Stomach (tissue), 9 donors: ENCODE data around the gene IL4I1. TPM values are rescaled to one million over a fixed set of nuclear protein-coding genes. Genes with fewer than 3 reads are reported as not detected.

ENCODE experiments used
- DNase-seq, 2 donors: peaks; one replicate each; pipeline versions ENCODE4 v3.0.0 to v3.0.0-alpha.2; 2013 to 2019
- H3K27ac ChIP-seq, 5 donors: fragments of 200-600 bp in 4 of 5; sonication (generic) in 4 of 5; one replicate each; pipeline ENCODE4 v1.5.1; 2013 to 2019; ENCODE audit warnings: mild to moderate bottlenecking in 1 of 5, moderate library complexity in 1 of 5
- H3K27me3 ChIP-seq, 3 donors: fragments of 200-600 bp; sonication (generic); one replicate each; pipeline ENCODE4 v1.5.1; 2017 to 2019; ENCODE audit warnings: mixed run types in 1 of 3
- H3K36me3 ChIP-seq, 4 donors: fragments of 200-600 bp; sonication (generic); 1 replicate in 3 of 4; 2 replicates in 1 of 4; pipeline ENCODE4 v1.5.1; 2016 to 2019
- H3K4me1 ChIP-seq, 4 donors: fragments of 200-600 bp; sonication (generic); one replicate each; pipeline ENCODE4 v1.5.1; 2016 to 2019
- H3K4me3 ChIP-seq, 4 donors: fragments of 200-600 bp; sonication (generic) in 3 of 4; one replicate each; pipeline ENCODE4 v1.5.1; 2016 to 2019; ENCODE audit warnings: mild to moderate bottlenecking in 1 of 4
- H3K9me3 ChIP-seq, 4 donors: fragments of 200-600 bp; sonication (generic); one replicate each; pipeline ENCODE4 v1.5.1; 2016 to 2019
- CTCF ChIP-seq, 7 experiments: fragments of 450-650 bp in 4 of 7; fragments of 200-600 bp in 3 of 7; sonication (generic) in 3 of 7; IDR thresholded peaks; one replicate each; pipeline ENCODE4 v1.5.1; 2016 to 2019; ENCODE audit warnings: antibody characterized with exemption in 7 of 7, control low read depth in 2 of 7, mild to moderate bottlenecking in 1 of 7
- EP300 ChIP-seq: sonication (generic); formaldehyde crosslinking; IDR thresholded peaks from one replicate; pipeline ENCODE4 v1.6.1; 2017; ENCODE audit warnings: antibody characterized with exemption
- POLR2A ChIP-seq, 4 donors: fragments of 450-650 bp; IDR thresholded peaks; one replicate each; pipeline ENCODE4 v1.6.1; 2016; ENCODE audit warnings: antibody characterized with exemption in 4 of 4, control low read depth in 2 of 4, mild to moderate bottlenecking in 1 of 4, moderate library complexity in 1 of 4
- POLR2AphosphoS5 ChIP-seq, 3 donors: sonication (generic); formaldehyde crosslinking; IDR thresholded peaks; one replicate each; pipeline ENCODE4 v1.6.1; 2016; ENCODE audit warnings: antibody characterized with exemption in 3 of 3
- WGBS, 5 donors: extraction: QIAGEN DNeasy Blood & Tissue Kit in 3 of 5; methylation state at CpG; one replicate each; pipeline versions ENCODE4 v1.1.5 to v1.1.7; 2013 to 2018; 5-methylcytosine and 5-hydroxymethylcytosine counted together
- intact Hi-C: fragments of 100-400 bp; cut with DNase I; formaldehyde crosslinking; loops from one replicate; pipeline ENCODE4 v1.15.1; 2023; ENCODE audit warnings: low total_unique reads
- polyA plus RNA-seq, 3 donors: library from polyadenylated mRNA; stranded (reverse); fragments of 200-250 nt; gene quantifications; one replicate each; pipeline ENCODE4 v1.2.3, GENCODE V29; 2013
- small RNA-seq, 4 donors: library from RNA; depleted of rRNA; stranded (forward); fragments of <200 nt; gene quantifications; one replicate each; pipeline ENCODE3, GENCODE V24; 2016
- total RNA-seq, 5 donors: library from RNA; depleted of rRNA; stranded (reverse); fragments of >200 nt; gene quantifications; one replicate each; pipeline versions ENCODE4 v1.1.0 to v1.2.3, GENCODE V29; 2014 to 2016
- donor health status: healthy with polysubstance abuse.
- donor health status: Bipolar disorder and iron deficiency.
- donor health status: healthy.

The IL4I1 gene
- total and polyA plus RNA-seq, 8 donors, result 0.45 to 1.1 (median 0.66) TPM; not detected in 2

- intact Hi-C loops, result no loop called here
- Histone ChIP-seq H3K9me3 (no peaks in the 10 kb centered on the region), H3K36me3 (peaks cover 6 to 29% (median 25%) of the 10 kb centered on the region in 4 donors), H3K4me1 (peaks cover 0 to 7% (median 0%) of the 10 kb centered on the region in 4 donors), H3K27ac (no peak overlapping the region), H3K27me3 (no peaks in the 10 kb centered on the region), H3K4me3 (no peak overlapping the region)
- no peak for DNase-seq
- TF ChIP-seq POLR2AphosphoS5 (IDR thresholded peaks at IDR 0.05) (no peak), EP300 (no peak), CTCF (IDR thresholded peaks at IDR 0.05) (no peak), POLR2A (IDR thresholded peaks at IDR 0.05) (no peak)
- 77 to 88% (median 85%) methylated on average over 3 of the region's 3 CpGs for WGBS, 5 donors
Measured at GRCh38 chr19:49843265-49843664, 53.4 kb downstream of the IL4I1 start.

- TF ChIP-seq POLR2AphosphoS5 (IDR thresholded peaks at IDR 0.05), result no peak
- no peak for TF ChIP-seq CTCF (IDR thresholded peaks at IDR 0.05)
- no peak for TF ChIP-seq POLR2A (IDR thresholded peaks at IDR 0.05)
- TF ChIP-seq EP300, result no peak
- peaks cover 30 to 54% (median 49%) of the 10 kb centered on the region in 4 donors for H3K36me3 ChIP-seq
Measured at GRCh38 chr19:49840736-49841249, 55.9 kb downstream of the IL4I1 start.

GRCh38 chr19:49840321-49840720 lies 56.4 kb downstream of the IL4I1 start:
- no peak for DNase-seq
- 89 to 94% (median 90%) methylated on average over 11 of the region's 11 CpGs for WGBS, 5 donors
- TF ChIP-seq CTCF (IDR thresholded peaks at IDR 0.05) (no peak), POLR2A (IDR thresholded peaks at IDR 0.05) (no peak), POLR2AphosphoS5 (IDR thresholded peaks at IDR 0.05) (no peak), EP300 (no peak)
- intact Hi-C loops, result no loop called here
- no peaks in the 10 kb centered on the region for H3K9me3 ChIP-seq
- no peak overlapping the region for H3K4me3 ChIP-seq
- H3K36me3 ChIP-seq, result peaks cover 34 to 59% (median 54%) of the 10 kb centered on the region in 4 donors
- no peak overlapping the region for H3K27ac ChIP-seq
- no peaks in the 10 kb centered on the region for H3K27me3 ChIP-seq
- H3K4me1 ChIP-seq, result peaks cover 0 to 3% (median 0%) of the 10 kb centered on the region in 4 donors

More at GRCh38 chr19:49840736-49841249, 55.9 kb downstream of the IL4I1 start:
- WGBS, 5 donors, result 85 to 92% (median 90%) methylated on average over 17 of the region's 17 CpGs
- Histone ChIP-seq H3K4me3 (no peak overlapping the region), H3K9me3 (no peaks in the 10 kb centered on the region), H3K27ac (no peak overlapping the region), H3K27me3 (no peaks in the 10 kb centered on the region), H3K4me1 (peaks cover 0 to 3% (median 0%) of the 10 kb centered on the region in 4 donors)
- intact Hi-C loops, result no loop called here
- DNase-seq, result no peak

- no peak for TF ChIP-seq POLR2A (IDR thresholded peaks at IDR 0.05)
- no peak for TF ChIP-seq CTCF (IDR thresholded peaks at IDR 0.05)
- no peak for TF ChIP-seq EP300
- intact Hi-C loops, result no loop called here
- Histone ChIP-seq H3K36me3 (peaks cover 41 to 65% (median 60%) of the 10 kb centered on the region in 4 donors), H3K4me3 (no peak overlapping the region), H3K27ac (no peak overlapping the region), H3K4me1 (no peaks in the 10 kb centered on the region), H3K27me3 (no peaks in the 10 kb centered on the region), H3K9me3 (no peaks in the 10 kb centered on the region)
- DNase-seq, result no peak
- 83 to 96% (median 95%) methylated on average over 11 of the region's 11 CpGs for WGBS, 5 donors
Measured at GRCh38 chr19:49839713-49840112, 57.0 kb downstream of the IL4I1 start.

Small RNA genes lying within 50 kb of the gene (small RNA-seq; reads per million reads assigned to genes)
- 0 reads per million in 4 donors for gene MIR4749

Other genes with a start within 250 kb of the IL4I1 start
- 100 to 1,000 TPM in 4 of 5 donors, 10 to 100 TPM in 1; 28.3 to 380 (median 104) TPM for gene IRF3, start 231.0 kb downstream of the IL4I1 start, total RNA-seq
- 100 to 1,000 TPM; 104 to 148 (median 114) TPM for gene IRF3, start 231.0 kb downstream of the IL4I1 start, polyA plus RNA-seq
- 10 to 100 TPM in 1 of 5 donors, 1 to 10 TPM in 4; 2.3 to 10.7 (median 7.5) TPM for gene BCL2L12, start 231.0 kb downstream of the IL4I1 start, total RNA-seq
- gene BCL2L12, start 231.0 kb downstream of the IL4I1 start, polyA plus RNA-seq, result 10 to 100 TPM; 12.8 to 23.3 (median 22.4) TPM
- gene PRMT1, start 219.6 kb downstream of the IL4I1 start, total RNA-seq, result 100 to 1,000 TPM in 3 of 5 donors, 10 to 100 TPM in 2; 53.3 to 131 (median 104) TPM
- 100 to 1,000 TPM; 102 to 111 (median 111) TPM for gene PRMT1, start 219.6 kb downstream of the IL4I1 start, polyA plus RNA-seq
- 1 to 10 TPM in 2 of 5 donors, not detected in 3; 1.1 to 1.7 TPM for gene ADM5, start 207.3 kb downstream of the IL4I1 start, total RNA-seq
- 1 to 10 TPM in 1 of 3 donors, under 1 TPM in 2; 0.61 to 2.5 (median 1.00) TPM for gene ADM5, start 207.3 kb downstream of the IL4I1 start, polyA plus RNA-seq
- gene CPT1C, start 205.8 kb downstream of the IL4I1 start, total RNA-seq, result 10 to 100 TPM in 1 of 5 donors, 1 to 10 TPM in 2, not detected in 2; 1.8 to 35.6 (median 3.0) TPM
- gene CPT1C, start 205.8 kb downstream of the IL4I1 start, polyA plus RNA-seq, result 10 to 100 TPM in 1 of 3 donors, 1 to 10 TPM in 2; 2.4 to 11.0 (median 3.1) TPM
- gene TSKS, start 133.6 kb downstream of the IL4I1 start, total RNA-seq, result not detected
- gene TSKS, start 133.6 kb downstream of the IL4I1 start, polyA plus RNA-seq, result under 1 TPM in 1 of 3 donors, not detected in 2; 0.73 TPM
- 100 to 1,000 TPM in 1 of 5 donors, 10 to 100 TPM in 4; 19.8 to 177 (median 38.4) TPM for gene AP2A1, start 129.9 kb downstream of the IL4I1 start, total RNA-seq
- gene AP2A1, start 129.9 kb downstream of the IL4I1 start, polyA plus RNA-seq, result 10 to 100 TPM; 24.3 to 31.2 (median 27.3) TPM
- gene FUZ, start 83.6 kb downstream of the IL4I1 start, total RNA-seq, result 10 to 100 TPM in 3 of 5 donors, 1 to 10 TPM in 2; 1.2 to 37.4 (median 10.5) TPM
- gene FUZ, start 83.6 kb downstream of the IL4I1 start, polyA plus RNA-seq, result 10 to 100 TPM; 15.1 to 17.6 (median 15.9) TPM
- gene MED25, start 78.6 kb downstream of the IL4I1 start, total RNA-seq, result 100 to 1,000 TPM in 3 of 5 donors, 10 to 100 TPM in 2; 18.0 to 387 (median 178) TPM
- gene MED25, start 78.6 kb downstream of the IL4I1 start, polyA plus RNA-seq, result 10 to 100 TPM; 46.6 to 59.8 (median 55.3) TPM
- 100 to 1,000 TPM in 3 of 5 donors, 10 to 100 TPM in 2; 45.0 to 186 (median 102) TPM for gene PTOV1, start 45.7 kb downstream of the IL4I1 start, total RNA-seq
- gene PTOV1, start 45.7 kb downstream of the IL4I1 start, polyA plus RNA-seq, result 100 to 1,000 TPM; 117 to 131 (median 118) TPM
- 100 to 1,000 TPM in 3 of 5 donors, 10 to 100 TPM in 2; 30.3 to 208 (median 115) TPM for gene PNKP, start 29.3 kb downstream of the IL4I1 start, total RNA-seq
- gene PNKP, start 29.3 kb downstream of the IL4I1 start, polyA plus RNA-seq, result 10 to 100 TPM; 38.9 to 69.7 (median 39.7) TPM
- gene AKT1S1, start 19.5 kb downstream of the IL4I1 start, total RNA-seq, result 10 to 100 TPM in 4 of 5 donors, 1 to 10 TPM in 1; 3.5 to 63.7 (median 10.7) TPM
- gene AKT1S1, start 19.5 kb downstream of the IL4I1 start, polyA plus RNA-seq, result 10 to 100 TPM; 35.5 to 41.0 (median 38.3) TPM
- gene TBC1D17, start 19.2 kb downstream of the IL4I1 start, total RNA-seq, result 10 to 100 TPM; 10.5 to 77.1 (median 42.4) TPM
- 10 to 100 TPM; 33.5 to 33.6 (median 33.6) TPM for gene TBC1D17, start 19.2 kb downstream of the IL4I1 start, polyA plus RNA-seq
- gene ATF5, start 32.3 kb upstream of the IL4I1 start, total RNA-seq, result 10 to 100 TPM in 1 of 5 donors, 1 to 10 TPM in 4; 2.2 to 13.9 (median 5.1) TPM
- 10 to 100 TPM; 20.0 to 40.3 (median 20.5) TPM for gene ATF5, start 32.3 kb upstream of the IL4I1 start, polyA plus RNA-seq
- gene NUP62, start 32.6 kb upstream of the IL4I1 start, total RNA-seq, result 10 to 100 TPM in 3 of 5 donors, 1 to 10 TPM in 2; 5.3 to 58.0 (median 14.5) TPM
- 10 to 100 TPM; 13.7 to 17.0 (median 15.9) TPM for gene NUP62, start 32.6 kb upstream of the IL4I1 start, polyA plus RNA-seq
- 100 to 1,000 TPM in 1 of 5 donors, 10 to 100 TPM in 3, under 1 TPM in 1; 0.29 to 103 (median 35.1) TPM for gene SIGLEC11, start 64.3 kb upstream of the IL4I1 start, total RNA-seq
- 10 to 100 TPM in 2 of 3 donors, 1 to 10 TPM in 1; 5.8 to 41.0 (median 34.2) TPM for gene SIGLEC11, start 64.3 kb upstream of the IL4I1 start, polyA plus RNA-seq
- 10 to 100 TPM in 4 of 5 donors, 1 to 10 TPM in 1; 3.5 to 39.7 (median 24.5) TPM for gene VRK3, start 128.5 kb upstream of the IL4I1 start, total RNA-seq
- gene VRK3, start 128.5 kb upstream of the IL4I1 start, polyA plus RNA-seq, result 10 to 100 TPM; 16.1 to 34.1 (median 18.7) TPM
- 10 to 100 TPM in 3 of 5 donors, 1 to 10 TPM in 1, under 1 TPM in 1; 0.58 to 28.0 (median 12.1) TPM for gene ZNF473, start 129.1 kb upstream of the IL4I1 start, total RNA-seq
- gene ZNF473, start 129.1 kb upstream of the IL4I1 start, polyA plus RNA-seq, result 1 to 10 TPM; 1.7 to 2.6 (median 2.0) TPM